ENCODE results near the gene ARHGEF37. TPM values are rescaled to one million over a fixed set of nuclear protein-coding genes. Genes with fewer than 3 reads are reported as not detected.

ARHGEF37 gene
- total and polyA plus RNA-seq, 9 of the 15 experiments (the other 6 are each of a cell fraction or from before 2014, with no cell fraction given) = 0.01 to 0.27 (median 0.05) TPM

DNA sequence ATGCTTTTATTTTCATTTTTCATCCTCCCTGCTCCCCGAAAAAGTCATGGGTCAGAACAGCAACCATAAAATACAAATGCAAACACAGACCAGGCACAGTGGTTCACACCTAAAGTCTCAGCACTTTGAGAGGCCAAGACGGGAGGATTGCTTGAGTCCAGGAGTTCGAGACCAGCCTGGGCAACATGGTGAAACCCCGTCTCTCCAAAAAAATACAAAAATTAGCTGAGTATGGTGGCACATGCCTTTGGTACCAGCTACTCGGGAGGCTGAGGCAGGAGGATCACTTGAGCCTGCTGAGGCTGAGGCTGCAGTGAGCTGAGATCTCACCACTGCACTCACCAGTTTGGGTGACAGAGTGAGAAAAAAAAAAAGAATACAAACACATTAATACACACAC, 60.3 kb downstream of the ARHGEF37 start (continued):
- TF ChIP-seq NR2C2 (CRISPR knock-in tag; IDR thresholded peaks at IDR 0.05) = no peak
- peak; percentile 25; the same call in 1 of the 2 replicates for TF ChIP-seq NR2C2 (tag; IDR thresholded peaks at IDR 0.05)
- TF ChIP-seq EZH2 (IDR thresholded peaks at IDR 0.05; ENCODE audit: borderline replicate concordance, low read depth, low read length) = no peak

DNA sequence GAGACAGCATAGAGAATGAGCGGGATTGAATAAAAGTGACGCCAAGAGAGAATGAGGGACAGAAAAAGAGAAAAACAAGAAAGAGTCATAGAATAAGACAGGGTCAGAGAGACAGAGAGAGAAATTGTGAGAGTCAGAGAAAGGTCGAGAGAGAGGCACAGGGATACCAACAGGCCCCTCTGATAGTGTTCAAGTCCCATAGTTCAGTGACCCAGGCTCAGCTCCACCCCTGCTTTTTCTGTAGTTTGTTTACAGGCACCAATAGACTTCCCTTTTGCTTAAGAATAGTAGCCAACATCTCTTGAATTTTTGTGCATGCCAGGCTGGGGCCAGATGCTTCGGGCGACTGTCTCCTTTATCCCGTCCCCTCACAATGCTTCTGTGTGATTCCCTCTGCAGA, 62.5 kb downstream of the ARHGEF37 start:
- DNase-seq (ENCODE audit: extremely low read depth in 1 of 4, low spot score in 3 of 4) = no peak
- peaks cover 14 to 15% of the 10 kb centered on the region in 2 experiments; a peak in 3 of 5 replicates for H3K4me1 ChIP-seq (replicated peaks in 1 of 2; ENCODE audit: control insufficient read depth in 2 of 2, insufficient read depth in 2 of 2, low read length in 2 of 2)
- in situ Hi-C loops (cut with MboI) = no loop called here
- FAIRE-seq = no peak
- intact Hi-C loops (cut with micrococcal nuclease) = no loop called here
- H3K9ac ChIP-seq (ENCODE audit: insufficient read depth in 1 of 2, low read depth in 2 of 2, low read length in 2 of 2) = no peak overlapping the region
- H3K9me1 ChIP-seq (ENCODE audit: control insufficient read depth, insufficient read depth, low read length) = no peaks in the 10 kb centered on the region
- no peaks in the 10 kb centered on the region for H3K36me3 ChIP-seq (ENCODE audit: control insufficient read depth, insufficient read depth, low read length)
- H3K27ac ChIP-seq (ENCODE audit: extremely low read depth, low read depth, low read length) = no peak overlapping the region
- ATAC-seq = no peak
- no peak overlapping the region for H3K4me3 ChIP-seq
- TF ChIP-seq SIX5 (IDR thresholded peaks at IDR 0.05; ENCODE audit: borderline replicate concordance in 1 of 2, insufficient read depth in 1 of 2, low read depth in 1 of 2, low read length in 2 of 2) (no peak), ZNF24 (IDR thresholded peaks at IDR 0.05) (no peak), POLR2AphosphoS5 (IDR thresholded peaks at IDR 0.05; ENCODE audit: control insufficient read depth, insufficient read depth, low read depth, low read length) (no peak), TCFL5 (CRISPR knock-in tag; conservative IDR thresholded peaks at IDR 0.05) (no peak), ARNT (IDR thresholded peaks at IDR 0.05) (no peak), ESRRA (IDR thresholded peaks at IDR 0.05; ENCODE audit: borderline replicate concordance, low read depth) (no peak), RBM25 (IDR thresholded peaks at IDR 0.05; ENCODE audit: low read depth, low read length, severe bottlenecking) (no peak), EP300 (IDR thresholded peaks at IDR 0.05; ENCODE audit: low read length) (no peak), ETV1 (tag; conservative IDR thresholded peaks at IDR 0.05; ENCODE audit: low read depth) (no peak), LARP7 (IDR thresholded peaks at IDR 0.05) (no peak), RNF2 (IDR thresholded peaks at IDR 0.05) (no peak), YBX1 (IDR thresholded peaks at IDR 0.05) (no peak), ZNF57 (CRISPR knock-in tag; IDR thresholded peaks at IDR 0.05) (no peak)
- TF ChIP-seq, protein P1, sequence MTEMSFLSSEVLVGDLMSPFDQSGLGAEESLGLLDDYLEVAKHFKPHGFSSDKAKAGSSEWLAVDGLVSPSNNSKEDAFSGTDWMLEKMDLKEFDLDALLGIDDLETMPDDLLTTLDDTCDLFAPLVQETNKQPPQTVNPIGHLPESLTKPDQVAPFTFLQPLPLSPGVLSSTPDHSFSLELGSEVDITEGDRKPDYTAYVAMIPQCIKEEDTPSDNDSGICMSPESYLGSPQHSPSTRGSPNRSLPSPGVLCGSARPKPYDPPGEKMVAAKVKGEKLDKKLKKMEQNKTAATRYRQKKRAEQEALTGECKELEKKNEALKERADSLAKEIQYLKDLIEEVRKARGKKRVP (CRISPR knock-in tag; IDR thresholded peaks at IDR 0.05) = no peak
- TF ChIP-seq, protein P2, sequence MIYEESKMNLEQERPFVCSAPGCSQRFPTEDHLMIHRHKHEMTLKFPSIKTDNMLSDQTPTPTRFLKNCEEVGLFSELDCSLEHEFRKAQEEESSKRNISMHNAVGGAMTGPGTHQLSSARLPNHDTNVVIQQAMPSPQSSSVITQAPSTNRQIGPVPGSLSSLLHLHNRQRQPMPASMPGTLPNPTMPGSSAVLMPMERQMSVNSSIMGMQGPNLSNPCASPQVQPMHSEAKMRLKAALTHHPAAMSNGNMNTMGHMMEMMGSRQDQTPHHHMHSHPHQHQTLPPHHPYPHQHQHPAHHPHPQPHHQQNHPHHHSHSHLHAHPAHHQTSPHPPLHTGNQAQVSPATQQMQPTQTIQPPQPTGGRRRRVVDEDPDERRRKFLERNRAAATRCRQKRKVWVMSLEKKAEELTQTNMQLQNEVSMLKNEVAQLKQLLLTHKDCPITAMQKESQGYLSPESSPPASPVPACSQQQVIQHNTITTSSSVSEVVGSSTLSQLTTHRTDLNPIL (CRISPR knock-in tag; IDR thresholded peaks at IDR 0.05) = no peak
- TF ChIP-seq, protein P3, sequence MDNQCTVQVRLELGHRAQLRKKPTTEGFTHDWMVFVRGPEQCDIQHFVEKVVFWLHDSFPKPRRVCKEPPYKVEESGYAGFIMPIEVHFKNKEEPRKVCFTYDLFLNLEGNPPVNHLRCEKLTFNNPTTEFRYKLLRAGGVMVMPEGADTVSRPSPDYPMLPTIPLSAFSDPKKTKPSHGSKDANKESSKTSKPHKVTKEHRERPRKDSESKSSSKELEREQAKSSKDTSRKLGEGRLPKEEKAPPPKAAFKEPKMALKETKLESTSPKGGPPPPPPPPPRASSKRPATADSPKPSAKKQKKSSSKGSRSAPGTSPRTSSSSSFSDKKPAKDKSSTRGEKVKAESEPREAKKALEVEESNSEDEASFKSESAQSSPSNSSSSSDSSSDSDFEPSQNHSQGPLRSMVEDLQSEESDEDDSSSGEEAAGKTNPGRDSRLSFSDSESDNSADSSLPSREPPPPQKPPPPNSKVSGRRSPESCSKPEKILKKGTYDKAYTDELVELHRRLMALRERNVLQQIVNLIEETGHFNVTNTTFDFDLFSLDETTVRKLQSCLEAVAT (IDR thresholded peaks at IDR 0.05) = no peak
- no peaks in the 10 kb centered on the region for H3K79me2 ChIP-seq (ENCODE audit: control insufficient read depth, insufficient read depth, low read length)
- BruUV-seq (replicated peaks) = no TSS peak
- WGBS (ENCODE audit: insufficient coverage, low coverage, missing lambda C conversion rate) = 68% methylated on average over 6 of the region's 6 CpGs
- no peaks in the 10 kb centered on the region for H4K20me1 ChIP-seq (replicated peaks; ENCODE audit: control insufficient read depth, insufficient read depth, low read length)
- H3K9me3 ChIP-seq (replicated peaks; ENCODE audit: control insufficient read depth, insufficient read depth, low read depth, low read length) = no peaks in the 10 kb centered on the region
- CTCF ChIA-PET (ENCODE audit: low intra/inter-chr PET ratio) = no interaction called here
- H2AFZ ChIP-seq (ENCODE audit: low read depth, low read length) = peak overlapping the region; percentile 41; the same call in 1 of the 2 replicates
- POLR2A ChIA-PET = interaction anchor here (0.9 kb wide), 1 partner anchor 8 kb away, joined by 3 read pairs; no protein-coding TSS in a partner anchor
- H3K27me3 ChIP-seq (ENCODE audit: control insufficient read depth in 2 of 2, insufficient read depth in 2 of 2, low read length in 2 of 2) = no peaks in the 10 kb centered on the region
- no peak overlapping the region for H3K4me2 ChIP-seq (ENCODE audit: insufficient read depth, low read length)

All from K562 (cell line).